Esophagus squamous epithelium (tissue), 4 donors: ENCODE measurements around the gene MAGOH.

Source experiments
- POLR2A ChIP-seq, 4 donors: fragments of 450-650 bp; IDR thresholded peaks; one replicate each; pipeline ENCODE4 v1.6.1; 2017; ENCODE audit warnings: antibody characterized with exemption in 4 of 4, mild to moderate bottlenecking in 4 of 4, moderate library complexity in 3 of 4
- TF ChIP-seq, protein P1 (sequence below), 6 experiments: fragments of 450-650 bp in 4 of 6; fragments of 200-600 bp in 2 of 6; sonication (generic) in 2 of 6; IDR thresholded peaks; one replicate each; pipeline ENCODE4 v1.5.1; 2016 to 2019; ENCODE audit warnings: antibody characterized with exemption in 6 of 6, mild to moderate bottlenecking in 4 of 6, moderate library complexity in 4 of 6

DNA sequence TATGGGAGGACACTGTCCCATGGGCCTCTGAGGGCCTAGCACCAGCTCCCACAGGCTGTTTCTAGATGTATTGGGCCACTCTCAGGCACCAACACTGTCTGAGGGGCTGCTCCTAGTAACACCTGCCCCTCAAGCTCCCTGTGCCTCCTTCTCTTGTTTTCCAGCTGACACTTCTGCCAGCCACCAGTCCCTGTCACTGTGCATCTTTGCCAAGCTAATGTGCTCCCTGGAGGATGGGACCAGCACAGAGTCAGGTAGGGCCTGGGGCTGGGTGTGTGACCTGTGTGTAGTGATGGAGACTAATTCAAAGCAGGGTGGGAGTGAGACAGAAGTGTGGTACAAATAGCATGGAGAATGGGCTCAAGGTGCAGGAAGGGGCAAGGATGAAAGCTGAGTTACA lies 29.4 kb upstream of the MAGOH start:
- TF ChIP-seq, protein P1, sequence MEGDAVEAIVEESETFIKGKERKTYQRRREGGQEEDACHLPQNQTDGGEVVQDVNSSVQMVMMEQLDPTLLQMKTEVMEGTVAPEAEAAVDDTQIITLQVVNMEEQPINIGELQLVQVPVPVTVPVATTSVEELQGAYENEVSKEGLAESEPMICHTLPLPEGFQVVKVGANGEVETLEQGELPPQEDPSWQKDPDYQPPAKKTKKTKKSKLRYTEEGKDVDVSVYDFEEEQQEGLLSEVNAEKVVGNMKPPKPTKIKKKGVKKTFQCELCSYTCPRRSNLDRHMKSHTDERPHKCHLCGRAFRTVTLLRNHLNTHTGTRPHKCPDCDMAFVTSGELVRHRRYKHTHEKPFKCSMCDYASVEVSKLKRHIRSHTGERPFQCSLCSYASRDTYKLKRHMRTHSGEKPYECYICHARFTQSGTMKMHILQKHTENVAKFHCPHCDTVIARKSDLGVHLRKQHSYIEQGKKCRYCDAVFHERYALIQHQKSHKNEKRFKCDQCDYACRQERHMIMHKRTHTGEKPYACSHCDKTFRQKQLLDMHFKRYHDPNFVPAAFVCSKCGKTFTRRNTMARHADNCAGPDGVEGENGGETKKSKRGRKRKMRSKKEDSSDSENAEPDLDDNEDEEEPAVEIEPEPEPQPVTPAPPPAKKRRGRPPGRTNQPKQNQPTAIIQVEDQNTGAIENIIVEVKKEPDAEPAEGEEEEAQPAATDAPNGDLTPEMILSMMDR (IDR thresholded peaks at IDR 0.05), result no peak
- TF ChIP-seq POLR2A (IDR thresholded peaks at IDR 0.05), result no peak
